ENCODE data around the gene PTRH2. TPM values are rescaled to one million over a fixed set of nuclear protein-coding genes. Genes with fewer than 3 reads are reported as not detected.

PTRH2 gene
- total and polyA plus RNA-seq, 2 of the 8 experiments (the other 6 are each of a cell fraction or from before 2014, with no cell fraction given), result 39.4 to 43.2 TPM

- TF ChIP-seq SIN3A (conservative IDR thresholded peaks at IDR 0.05 in 1 of 2, IDR thresholded peaks at IDR 0.05 in 1 of 2; ENCODE audit: low read depth in 1 of 2, low read length in 2 of 2) (no peak), ZNF274 (IDR thresholded peaks at IDR 0.05; ENCODE audit: borderline replicate concordance, extremely low read depth, low read length) (no peak), CBX8 (IDR thresholded peaks at IDR 0.05; ENCODE audit: borderline replicate concordance, low read depth, low read length) (no peak)
Measured at GRCh38 chr17:59649886-59650285, 57.3 kb downstream of the PTRH2 start (continued).

Other genes with a start within 250 kb of the PTRH2 start
- gene DHX40, start 141.8 kb downstream of the PTRH2 start, total RNA-seq (2021; fragmentation: NEBNext Ultra II Directional; extraction: Animal tissue kit (Norgen Biotek cat#: 25700)), result 28.3 and 28.5 TPM in 2 replicates
- gene DHX40, start 141.8 kb downstream of the PTRH2 start, polyA plus RNA-seq (2011; rRNA removed), result 7.5 and 13.5 TPM in 2 replicates
- 279 and 283 TPM in 2 replicates for gene CLTC, start 87.5 kb downstream of the PTRH2 start, total RNA-seq (2021; fragmentation: NEBNext Ultra II Directional; extraction: Animal tissue kit (Norgen Biotek cat#: 25700))
- gene CLTC, start 87.5 kb downstream of the PTRH2 start, polyA plus RNA-seq (2011; rRNA removed), result 93.0 and 175 TPM in 2 replicates
- gene VMP1, start 224 bp upstream of the PTRH2 start, total RNA-seq (2021; fragmentation: NEBNext Ultra II Directional; extraction: Animal tissue kit (Norgen Biotek cat#: 25700)), result 92.6 and 92.7 TPM in 2 replicates
- 28.1 and 45.0 TPM in 2 replicates for gene VMP1, start 224 bp upstream of the PTRH2 start, polyA plus RNA-seq (2011; rRNA removed)
- gene TUBD1, start 185.5 kb upstream of the PTRH2 start, total RNA-seq (2021; fragmentation: NEBNext Ultra II Directional; extraction: Animal tissue kit (Norgen Biotek cat#: 25700)), result 16.1 and 17.5 TPM in 2 replicates
- gene TUBD1, start 185.5 kb upstream of the PTRH2 start, polyA plus RNA-seq (2011; rRNA removed), result 5.7 and 9.1 TPM in 2 replicates
- 25.5 and 28.4 TPM in 2 replicates for gene RPS6KB1, start 185.7 kb upstream of the PTRH2 start, total RNA-seq (2021; fragmentation: NEBNext Ultra II Directional; extraction: Animal tissue kit (Norgen Biotek cat#: 25700))
- gene RPS6KB1, start 185.7 kb upstream of the PTRH2 start, polyA plus RNA-seq (2011; rRNA removed), result 2.1 and 3.4 TPM in 2 replicates

All from H1 (cell line).